Measurements from ENCODE around the gene YLPM1.

The YLPM1 gene

GRCh38 chr14:74793506-74794155 lies 30.5 kb downstream of the YLPM1 start:
- TF ChIP-seq POLR2A (IDR thresholded peaks at IDR 0.05; ENCODE audit: low read depth, low read length) (no peak), POLR2AphosphoS5 (IDR thresholded peaks at IDR 0.05; ENCODE audit: low read depth, low read length) (no peak), TAF1 (IDR thresholded peaks at IDR 0.05; ENCODE audit: borderline replicate concordance, low read depth, low read length) (no peak)
- FAIRE-seq (no peak), DNase-seq (ENCODE audit: insufficient read length) (no peak)

GRCh38 chr14:74794947-74795346 lies 31.8 kb downstream of the YLPM1 start:
- TF ChIP-seq POLR2A (IDR thresholded peaks at IDR 0.05; ENCODE audit: low read depth, low read length) = no peak
- TF ChIP-seq POLR2AphosphoS5 (IDR thresholded peaks at IDR 0.05; ENCODE audit: low read depth, low read length) = no peak
- no peak for TF ChIP-seq TAF1 (IDR thresholded peaks at IDR 0.05; ENCODE audit: borderline replicate concordance, low read depth, low read length)
- no peak for DNase-seq (ENCODE audit: insufficient read length)
- no peak for FAIRE-seq

GRCh38 chr14:74799765-74800164 lies 36.6 kb downstream of the YLPM1 start:
- no peak for DNase-seq (ENCODE audit: insufficient read length)
- TF ChIP-seq TAF1 (IDR thresholded peaks at IDR 0.05; ENCODE audit: borderline replicate concordance, low read depth, low read length) (no peak), POLR2A (IDR thresholded peaks at IDR 0.05; ENCODE audit: low read depth, low read length) (no peak), POLR2AphosphoS5 (IDR thresholded peaks at IDR 0.05; ENCODE audit: low read depth, low read length) (no peak)
- FAIRE-seq = no peak

GRCh38 chr14:74800780-74801179 lies 37.7 kb downstream of the YLPM1 start:
- no peak for DNase-seq (ENCODE audit: insufficient read length)
- FAIRE-seq = no peak
- TF ChIP-seq TAF1 (IDR thresholded peaks at IDR 0.05; ENCODE audit: borderline replicate concordance, low read depth, low read length) = no peak
- no peak for TF ChIP-seq POLR2AphosphoS5 (IDR thresholded peaks at IDR 0.05; ENCODE audit: low read depth, low read length)
- TF ChIP-seq POLR2A (IDR thresholded peaks at IDR 0.05; ENCODE audit: low read depth, low read length) = no peak

GRCh38 chr14:74801396-74801795 lies 38.3 kb downstream of the YLPM1 start:
- FAIRE-seq (no peak), DNase-seq (ENCODE audit: insufficient read length) (no peak)
- TF ChIP-seq POLR2A (IDR thresholded peaks at IDR 0.05; ENCODE audit: low read depth, low read length) (no peak), TAF1 (IDR thresholded peaks at IDR 0.05; ENCODE audit: borderline replicate concordance, low read depth, low read length) (no peak)

GRCh38 chr14:74804219-74804825 lies 41.2 kb downstream of the YLPM1 start:
- TF ChIP-seq POLR2AphosphoS5 (IDR thresholded peaks at IDR 0.05; ENCODE audit: low read depth, low read length) = no peak
- no peak for TF ChIP-seq TAF1 (IDR thresholded peaks at IDR 0.05; ENCODE audit: borderline replicate concordance, low read depth, low read length)
- TF ChIP-seq POLR2A (IDR thresholded peaks at IDR 0.05; ENCODE audit: low read depth, low read length) = no peak
- DNase-seq (ENCODE audit: insufficient read length) (no peak), FAIRE-seq (no peak)

GRCh38 chr14:74807853-74808545 lies 44.9 kb downstream of the YLPM1 start:
- TF ChIP-seq TAF1 (IDR thresholded peaks at IDR 0.05; ENCODE audit: borderline replicate concordance, low read depth, low read length) = no peak
- no peak for TF ChIP-seq POLR2A (IDR thresholded peaks at IDR 0.05; ENCODE audit: low read depth, low read length)
- TF ChIP-seq POLR2AphosphoS5 (IDR thresholded peaks at IDR 0.05; ENCODE audit: low read depth, low read length) = no peak
- no peak for DNase-seq (ENCODE audit: insufficient read length)
- no peak for FAIRE-seq

GRCh38 chr14:74816124-74816523 lies 53.0 kb downstream of the YLPM1 start:
- TF ChIP-seq POLR2A (IDR thresholded peaks at IDR 0.05; ENCODE audit: low read depth, low read length) (no peak), POLR2AphosphoS5 (IDR thresholded peaks at IDR 0.05; ENCODE audit: low read depth, low read length) (no peak), TAF1 (IDR thresholded peaks at IDR 0.05; ENCODE audit: borderline replicate concordance, low read depth, low read length) (no peak)
- DNase-seq (ENCODE audit: insufficient read length) (no peak), FAIRE-seq (no peak)

GRCh38 chr14:74820288-74820687 lies 57.2 kb downstream of the YLPM1 start:
- DNase-seq (ENCODE audit: insufficient read length) (no peak), FAIRE-seq (no peak)
- TF ChIP-seq POLR2A (IDR thresholded peaks at IDR 0.05; ENCODE audit: low read depth, low read length) = no peak
- TF ChIP-seq TAF1 (IDR thresholded peaks at IDR 0.05; ENCODE audit: borderline replicate concordance, low read depth, low read length) = no peak
- TF ChIP-seq POLR2AphosphoS5 (IDR thresholded peaks at IDR 0.05; ENCODE audit: low read depth, low read length) = no peak

GRCh38 chr14:74821267-74821915 lies 58.3 kb downstream of the YLPM1 start:
- TF ChIP-seq TAF1 (IDR thresholded peaks at IDR 0.05; ENCODE audit: borderline replicate concordance, low read depth, low read length) (no peak), POLR2AphosphoS5 (IDR thresholded peaks at IDR 0.05; ENCODE audit: low read depth, low read length) (no peak), POLR2A (IDR thresholded peaks at IDR 0.05; ENCODE audit: low read depth, low read length) (no peak)
- peak; percentile 9 for FAIRE-seq
- no peak for DNase-seq (ENCODE audit: insufficient read length)

- TF ChIP-seq POLR2A (IDR thresholded peaks at IDR 0.05; ENCODE audit: low read depth, low read length) (no peak), TAF1 (IDR thresholded peaks at IDR 0.05; ENCODE audit: borderline replicate concordance, low read depth, low read length) (no peak), POLR2AphosphoS5 (IDR thresholded peaks at IDR 0.05; ENCODE audit: low read depth, low read length) (no peak)
- DNase-seq (ENCODE audit: insufficient read length) (no peak), FAIRE-seq (peak; percentile 48)
Measured at GRCh38 chr14:74824997-74825396, 61.9 kb downstream of the YLPM1 start.
